ENCODE measurements around the gene LRWD1.

DNA sequence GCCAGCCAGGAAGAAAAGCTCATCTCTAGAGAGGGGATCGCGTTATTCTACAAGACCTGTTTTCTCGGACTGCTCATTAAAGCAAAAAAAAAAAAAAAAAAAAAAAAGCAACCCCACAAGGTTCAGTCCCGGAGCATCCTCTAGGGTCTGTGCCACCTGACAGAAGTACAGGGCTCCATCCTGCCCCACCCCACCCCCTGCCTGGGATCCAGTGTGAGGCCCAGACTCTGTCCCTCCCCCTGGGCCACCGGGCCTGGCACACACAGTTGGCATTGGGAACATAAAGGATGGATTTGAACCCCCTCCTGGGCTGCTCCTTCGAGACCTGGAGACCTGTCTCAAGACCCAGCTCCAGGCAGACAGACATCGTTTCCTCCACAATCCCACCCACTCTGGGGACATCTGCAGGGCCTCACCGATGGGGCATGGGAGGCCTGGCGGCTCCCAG, 30.7 kb upstream of the LRWD1 start:
- TF ChIP-seq, protein P1, sequence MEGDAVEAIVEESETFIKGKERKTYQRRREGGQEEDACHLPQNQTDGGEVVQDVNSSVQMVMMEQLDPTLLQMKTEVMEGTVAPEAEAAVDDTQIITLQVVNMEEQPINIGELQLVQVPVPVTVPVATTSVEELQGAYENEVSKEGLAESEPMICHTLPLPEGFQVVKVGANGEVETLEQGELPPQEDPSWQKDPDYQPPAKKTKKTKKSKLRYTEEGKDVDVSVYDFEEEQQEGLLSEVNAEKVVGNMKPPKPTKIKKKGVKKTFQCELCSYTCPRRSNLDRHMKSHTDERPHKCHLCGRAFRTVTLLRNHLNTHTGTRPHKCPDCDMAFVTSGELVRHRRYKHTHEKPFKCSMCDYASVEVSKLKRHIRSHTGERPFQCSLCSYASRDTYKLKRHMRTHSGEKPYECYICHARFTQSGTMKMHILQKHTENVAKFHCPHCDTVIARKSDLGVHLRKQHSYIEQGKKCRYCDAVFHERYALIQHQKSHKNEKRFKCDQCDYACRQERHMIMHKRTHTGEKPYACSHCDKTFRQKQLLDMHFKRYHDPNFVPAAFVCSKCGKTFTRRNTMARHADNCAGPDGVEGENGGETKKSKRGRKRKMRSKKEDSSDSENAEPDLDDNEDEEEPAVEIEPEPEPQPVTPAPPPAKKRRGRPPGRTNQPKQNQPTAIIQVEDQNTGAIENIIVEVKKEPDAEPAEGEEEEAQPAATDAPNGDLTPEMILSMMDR (IDR thresholded peaks at IDR 0.05), result no peak
- TF ChIP-seq POLR2AphosphoS5 (IDR thresholded peaks at IDR 0.05; ENCODE audit: low read depth, low read length), result no peak
- TF ChIP-seq, protein P2, sequence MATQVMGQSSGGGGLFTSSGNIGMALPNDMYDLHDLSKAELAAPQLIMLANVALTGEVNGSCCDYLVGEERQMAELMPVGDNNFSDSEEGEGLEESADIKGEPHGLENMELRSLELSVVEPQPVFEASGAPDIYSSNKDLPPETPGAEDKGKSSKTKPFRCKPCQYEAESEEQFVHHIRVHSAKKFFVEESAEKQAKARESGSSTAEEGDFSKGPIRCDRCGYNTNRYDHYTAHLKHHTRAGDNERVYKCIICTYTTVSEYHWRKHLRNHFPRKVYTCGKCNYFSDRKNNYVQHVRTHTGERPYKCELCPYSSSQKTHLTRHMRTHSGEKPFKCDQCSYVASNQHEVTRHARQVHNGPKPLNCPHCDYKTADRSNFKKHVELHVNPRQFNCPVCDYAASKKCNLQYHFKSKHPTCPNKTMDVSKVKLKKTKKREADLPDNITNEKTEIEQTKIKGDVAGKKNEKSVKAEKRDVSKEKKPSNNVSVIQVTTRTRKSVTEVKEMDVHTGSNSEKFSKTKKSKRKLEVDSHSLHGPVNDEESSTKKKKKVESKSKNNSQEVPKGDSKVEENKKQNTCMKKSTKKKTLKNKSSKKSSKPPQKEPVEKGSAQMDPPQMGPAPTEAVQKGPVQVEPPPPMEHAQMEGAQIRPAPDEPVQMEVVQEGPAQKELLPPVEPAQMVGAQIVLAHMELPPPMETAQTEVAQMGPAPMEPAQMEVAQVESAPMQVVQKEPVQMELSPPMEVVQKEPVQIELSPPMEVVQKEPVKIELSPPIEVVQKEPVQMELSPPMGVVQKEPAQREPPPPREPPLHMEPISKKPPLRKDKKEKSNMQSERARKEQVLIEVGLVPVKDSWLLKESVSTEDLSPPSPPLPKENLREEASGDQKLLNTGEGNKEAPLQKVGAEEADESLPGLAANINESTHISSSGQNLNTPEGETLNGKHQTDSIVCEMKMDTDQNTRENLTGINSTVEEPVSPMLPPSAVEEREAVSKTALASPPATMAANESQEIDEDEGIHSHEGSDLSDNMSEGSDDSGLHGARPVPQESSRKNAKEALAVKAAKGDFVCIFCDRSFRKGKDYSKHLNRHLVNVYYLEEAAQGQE (IDR thresholded peaks at IDR 0.05; ENCODE audit: insufficient read depth in 1 of 2, low read depth in 2 of 2, low read length in 1 of 2), result no peak
